Stimulated activated CD4-positive, alpha-beta T cell treated with anti-CD3 and anti-CD28 coated beads, Interleukin-4, amount 100 ng/mL, for 4 hours (primary cell): ENCODE results near the gene KCNK5.

Experiments
- DNase-seq, 2 experiments: peaks; one replicate each; pipeline ENCODE4 v3.0.0-alpha.2; 2020

Gene KCNK5

DNA sequence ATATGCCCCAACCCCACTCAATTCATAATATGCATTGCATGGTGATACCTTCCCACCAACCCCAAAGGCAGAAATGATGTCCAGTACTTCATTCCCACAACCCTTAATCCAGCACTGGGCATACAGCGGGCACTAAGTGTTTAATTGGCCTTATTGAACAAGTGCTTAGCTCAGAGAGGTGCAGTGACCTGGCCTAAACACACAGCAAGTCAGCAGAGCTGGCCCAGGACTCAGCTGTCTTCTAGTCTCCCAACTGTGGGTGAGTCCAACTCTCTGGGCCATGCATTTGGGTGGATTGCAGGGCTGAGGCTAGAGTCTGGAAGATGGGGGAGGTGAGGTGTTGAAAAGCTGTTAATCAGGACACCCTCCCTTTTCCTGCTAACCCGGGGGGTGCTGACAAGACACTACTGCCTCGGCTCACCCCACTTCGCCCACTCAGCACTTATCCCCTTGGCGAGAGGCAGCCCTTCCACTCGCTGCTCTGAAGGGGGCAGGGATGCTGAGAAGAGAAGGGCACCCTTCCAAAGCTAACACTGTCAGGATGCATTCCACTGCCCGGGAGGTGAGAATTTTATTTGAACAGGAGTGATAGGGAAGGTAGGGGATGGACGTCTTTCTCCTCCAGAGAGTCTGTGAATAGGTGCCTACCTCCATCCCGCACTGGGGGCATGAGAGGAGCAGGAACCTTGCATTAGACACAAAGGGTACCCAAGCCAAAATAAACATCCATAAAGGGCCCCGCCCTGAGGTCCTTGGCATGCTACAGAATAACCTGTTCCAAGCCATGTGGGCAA, 14.2 kb downstream of the KCNK5 start:
- DNase-seq, result no peak

DNA sequence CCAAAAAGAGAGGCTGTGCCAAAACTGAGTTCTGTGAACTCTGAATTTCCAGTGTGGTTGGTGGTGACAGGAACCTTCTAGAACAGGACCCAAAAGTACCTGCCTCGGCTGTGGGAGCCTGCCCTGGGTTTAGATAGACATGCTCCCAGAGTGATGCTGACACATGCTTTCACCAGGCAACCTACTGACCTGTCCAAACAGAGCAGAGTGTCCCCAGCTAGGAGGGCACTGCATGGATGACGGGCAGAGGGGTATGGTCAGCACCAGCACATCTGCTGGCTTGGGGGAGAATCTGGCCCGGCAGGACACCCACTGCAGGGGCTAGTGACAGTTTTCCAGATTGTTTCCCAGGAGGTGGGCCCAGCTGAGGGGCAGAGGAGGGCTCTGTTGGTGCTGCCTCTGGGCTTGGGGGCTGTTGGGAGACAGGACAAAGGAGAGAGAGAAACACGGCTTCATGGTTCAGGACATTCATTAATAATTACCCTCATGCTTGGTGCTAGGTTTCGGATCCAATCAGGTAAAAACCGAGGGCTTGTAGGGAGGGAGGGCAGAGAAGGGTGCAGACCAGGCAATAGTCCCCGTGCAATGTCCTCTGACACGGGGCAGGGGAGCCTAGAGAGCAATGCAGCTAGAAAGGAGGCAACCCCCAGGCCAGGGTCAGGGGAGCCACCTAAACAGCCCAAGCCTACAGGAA, 15.0 kb downstream of the KCNK5 start:
- no peak for DNase-seq

DNA sequence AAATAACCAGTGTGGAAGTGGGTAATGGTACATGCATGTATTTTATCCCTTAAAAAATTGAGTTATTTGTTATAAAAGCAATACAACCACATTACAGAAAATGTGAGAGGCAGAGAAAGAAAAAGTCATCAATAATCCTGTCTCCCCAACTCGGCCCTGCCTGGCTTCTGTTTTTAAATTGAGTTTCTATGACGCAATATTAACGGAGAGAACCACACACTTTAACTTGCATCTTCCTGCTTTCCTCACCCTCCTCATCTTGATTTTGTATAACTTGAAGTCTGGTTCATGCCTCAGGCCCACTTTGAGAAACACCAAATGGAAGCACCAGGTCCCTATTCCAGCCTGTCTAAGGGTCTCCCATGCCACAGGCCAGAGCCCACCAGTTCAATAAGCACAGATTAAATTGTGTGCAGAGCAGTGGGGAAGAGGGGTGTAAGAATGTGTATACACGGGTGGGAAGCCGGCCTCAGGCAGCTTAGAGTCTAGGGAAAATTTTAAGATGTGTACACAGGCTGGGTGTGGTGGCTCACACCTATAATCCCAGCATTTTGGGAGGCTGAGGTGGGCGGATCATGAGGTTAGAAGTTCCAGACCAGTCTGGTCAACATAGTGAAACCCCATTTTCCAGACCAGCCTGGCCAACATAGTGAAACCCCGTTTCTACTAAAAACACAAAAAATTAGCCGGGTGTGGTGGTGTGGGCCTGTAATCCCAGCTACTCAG, 15.9 kb downstream of the KCNK5 start:
- DNase-seq, result no peak

DNA sequence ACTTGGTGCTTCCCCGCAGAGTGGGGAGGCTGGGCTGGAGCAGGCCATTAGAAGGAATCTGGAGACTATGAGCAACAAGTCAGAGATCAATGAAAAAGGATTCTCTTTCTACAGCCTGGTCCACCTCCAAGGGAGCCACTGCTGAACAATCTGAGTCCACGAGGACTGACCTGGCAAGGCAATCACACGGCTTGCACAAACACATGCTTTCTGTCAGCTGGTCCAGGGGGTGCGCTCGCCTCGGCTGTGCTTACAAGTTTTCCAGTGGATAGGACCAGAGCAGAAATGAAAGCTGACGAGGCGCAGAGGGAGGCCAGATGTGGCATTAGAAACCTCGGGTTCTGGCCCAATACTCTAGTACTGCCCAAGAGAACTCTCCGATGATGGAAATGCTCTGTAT, 18.1 kb downstream of the KCNK5 start:
- DNase-seq, result no peak

DNA sequence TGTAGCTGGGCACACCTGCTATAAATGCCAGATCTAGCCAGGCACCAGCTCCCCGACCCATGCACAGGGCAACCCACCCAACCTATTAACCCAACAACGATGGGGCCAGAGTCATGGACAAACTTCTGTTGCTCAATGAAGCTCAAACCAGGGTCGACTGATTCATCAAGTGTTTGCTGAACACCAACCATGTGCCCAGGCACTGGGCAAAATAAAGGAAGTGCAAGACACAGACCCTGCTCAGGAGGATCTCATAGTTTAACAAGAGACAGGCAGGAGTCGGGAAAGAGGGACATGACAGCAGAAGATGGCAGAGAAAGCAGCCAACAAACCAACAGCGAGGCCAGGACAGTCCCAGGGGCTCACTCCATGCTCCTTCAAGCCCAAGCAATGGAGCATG, 18.8 kb downstream of the KCNK5 start:
- no peak for DNase-seq

DNA sequence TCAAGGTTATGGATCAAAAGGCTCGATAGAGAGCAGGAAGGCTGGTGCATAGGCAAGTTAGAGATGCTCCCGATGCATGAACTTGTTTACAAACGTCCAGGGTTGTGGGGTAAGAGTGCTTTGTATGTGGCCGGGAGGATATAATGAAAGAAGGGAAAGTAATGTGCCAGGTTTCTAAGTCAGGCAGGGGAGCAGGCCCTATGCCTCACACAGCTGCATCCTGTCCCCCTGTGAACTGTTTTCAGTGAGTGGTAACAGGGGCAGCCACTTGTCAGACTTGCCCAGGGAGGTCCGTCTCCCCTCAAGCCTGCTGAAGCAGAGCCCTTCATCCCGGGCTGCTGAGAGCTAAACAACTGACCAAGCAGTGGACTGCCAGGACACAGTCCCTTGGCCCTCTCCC, 19.4 kb downstream of the KCNK5 start:
- no peak for DNase-seq

DNA sequence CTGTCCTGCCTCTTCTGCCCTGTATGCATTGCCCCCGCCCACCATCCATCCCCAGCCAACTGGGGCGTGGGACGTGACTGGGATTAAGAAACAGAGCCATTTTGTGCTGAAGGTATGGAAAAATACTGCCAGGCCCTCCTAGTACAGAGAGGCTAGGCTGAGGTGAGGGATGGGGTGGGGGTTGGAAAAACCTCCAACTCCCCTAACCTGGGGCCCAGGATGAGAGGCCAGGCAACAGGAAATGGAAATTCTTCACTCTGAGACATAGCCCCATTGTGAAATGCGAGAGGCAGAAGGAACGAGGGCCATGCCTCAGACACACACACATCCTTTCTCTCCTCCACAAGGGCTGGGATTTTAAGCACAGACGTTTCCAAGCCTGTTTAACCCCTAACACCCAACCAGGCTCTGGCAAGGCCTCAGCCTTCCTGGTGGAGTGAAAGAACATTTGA, 19.9 kb downstream of the KCNK5 start:
- DNase-seq, result no peak

DNA sequence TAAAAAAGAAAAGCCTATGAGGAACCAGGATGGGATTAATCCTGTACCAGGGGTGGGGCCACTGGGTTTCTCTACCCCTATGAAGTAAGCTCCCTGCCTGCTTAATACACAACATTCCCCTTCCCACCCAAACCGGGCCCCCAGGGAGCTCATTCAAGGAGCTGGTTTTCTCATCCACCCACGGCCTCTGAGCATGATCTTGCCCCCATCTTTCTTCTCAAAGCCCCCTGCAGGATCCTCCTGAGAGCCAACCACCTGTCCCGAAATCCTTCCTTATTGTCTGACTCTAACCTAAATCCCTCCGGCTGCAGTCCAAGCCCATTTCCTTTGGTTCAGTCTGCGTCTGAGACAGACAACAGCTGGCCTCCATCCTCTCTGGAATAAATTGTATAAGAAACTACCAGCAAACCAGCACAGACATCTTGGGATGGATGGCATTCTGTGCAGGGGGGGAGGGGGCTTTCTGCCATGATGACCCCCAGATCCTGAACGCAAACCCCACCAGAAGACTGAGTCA, 21.0 kb downstream of the KCNK5 start:
- DNase-seq, result no peak

DNA sequence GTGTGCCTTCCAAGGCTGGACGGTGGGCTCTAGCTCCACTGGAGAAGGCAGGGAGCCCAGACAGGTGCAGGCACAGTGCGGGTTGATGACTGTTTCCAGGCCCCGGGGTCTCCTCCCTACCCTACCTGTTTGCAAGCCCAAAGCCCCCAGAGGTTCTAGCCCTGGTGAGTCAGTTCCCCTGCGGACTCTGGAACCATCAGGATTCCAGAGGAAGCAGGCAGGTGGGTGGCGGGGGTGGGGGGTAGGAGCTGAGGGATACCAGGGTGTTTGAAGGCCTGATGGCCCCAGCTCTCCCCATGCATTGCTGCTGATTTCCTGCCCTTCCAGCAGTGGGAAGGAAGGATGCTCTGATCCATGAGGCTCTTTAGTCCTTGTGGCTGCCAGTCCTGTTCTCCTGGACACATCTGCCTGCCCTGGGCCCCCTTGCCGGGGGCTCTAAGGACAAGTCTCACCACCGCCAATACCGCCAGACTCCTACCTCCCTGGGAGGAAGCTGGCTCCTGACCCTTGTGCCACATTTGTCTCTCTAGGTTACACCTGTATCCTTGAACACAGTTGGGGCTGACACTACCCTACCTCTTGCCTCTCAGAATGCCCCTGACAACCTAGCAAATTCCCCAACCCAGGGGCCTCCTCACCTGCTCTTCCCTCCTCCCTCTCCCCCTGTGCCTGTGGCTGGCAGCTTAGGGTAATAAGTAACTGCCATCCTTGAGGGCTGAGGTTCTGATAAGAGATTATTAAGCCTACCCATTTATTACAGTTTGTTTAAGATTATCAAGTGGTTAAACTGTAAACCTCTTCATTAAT, 21.7 kb downstream of the KCNK5 start:
- no peak for DNase-seq

DNA sequence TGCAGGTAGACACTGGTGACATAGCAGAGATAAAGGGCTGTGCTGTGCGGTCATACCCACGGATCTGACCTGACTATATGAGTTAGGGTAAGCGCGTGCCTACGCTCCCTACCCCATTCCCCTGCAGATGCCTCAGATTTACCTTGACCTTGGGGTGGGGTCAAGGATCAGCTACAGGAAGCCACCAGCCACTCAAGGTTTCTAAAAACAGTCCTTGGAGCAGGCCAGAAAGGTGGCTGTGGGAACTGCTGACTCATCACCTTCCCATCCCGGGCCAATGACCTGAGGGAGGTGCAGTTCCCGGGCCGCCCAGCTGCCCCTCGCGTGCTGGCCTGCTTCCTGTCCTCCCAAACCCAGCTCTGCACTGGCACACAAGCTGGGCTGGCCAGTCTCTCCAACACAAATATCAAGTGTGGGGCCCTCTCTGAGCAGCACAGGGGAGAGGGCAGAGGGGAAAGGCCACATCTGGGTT, 23.0 kb downstream of the KCNK5 start:
- DNase-seq, result no peak

DNA sequence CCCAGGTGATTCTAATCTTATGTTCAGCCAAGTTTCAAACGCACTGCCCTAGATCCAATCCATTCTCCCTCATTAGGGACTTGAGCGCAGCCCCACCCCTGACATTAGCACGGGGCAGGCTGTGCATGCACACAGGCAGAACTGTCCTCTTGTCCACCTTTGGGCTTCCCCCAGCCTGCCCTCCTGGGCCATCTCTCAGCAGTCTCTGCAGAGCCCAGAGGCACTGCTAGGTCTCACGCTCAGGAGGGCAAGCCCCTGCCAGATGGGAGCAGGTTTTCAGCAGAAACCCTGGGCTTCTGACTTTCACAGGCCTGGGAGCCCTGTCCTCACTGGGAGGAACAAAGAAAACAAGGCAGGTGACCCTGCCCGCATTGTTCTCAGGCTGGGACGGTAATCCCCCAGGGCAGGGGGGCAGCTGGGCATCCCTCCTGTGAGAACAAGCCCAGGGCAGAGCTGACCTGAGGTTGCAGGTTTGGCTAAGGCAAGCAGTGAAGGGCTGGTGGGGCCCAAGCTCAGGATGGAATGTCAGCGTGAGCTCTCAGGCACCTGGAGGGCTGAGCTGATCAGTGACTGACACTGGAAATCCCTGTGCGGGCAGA, 24.5 kb downstream of the KCNK5 start:
- DNase-seq, result no peak

DNA sequence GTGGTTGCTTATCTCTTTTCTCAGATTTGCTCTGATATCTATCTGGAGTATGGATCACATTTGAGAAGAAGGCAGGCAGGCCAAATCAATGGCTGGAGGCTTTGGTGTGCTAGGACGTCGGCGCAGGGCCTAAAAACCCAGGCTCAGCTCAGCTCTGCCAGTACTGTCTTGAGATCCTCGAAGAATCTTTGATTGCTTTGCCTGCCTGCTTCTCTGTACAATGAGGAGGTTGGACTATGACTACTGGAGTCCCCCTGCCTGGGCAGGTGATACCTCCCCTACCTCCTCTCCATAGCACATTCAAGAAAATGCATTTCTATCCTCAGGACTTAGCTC, 25.1 kb downstream of the KCNK5 start:
- DNase-seq, result no peak

DNA sequence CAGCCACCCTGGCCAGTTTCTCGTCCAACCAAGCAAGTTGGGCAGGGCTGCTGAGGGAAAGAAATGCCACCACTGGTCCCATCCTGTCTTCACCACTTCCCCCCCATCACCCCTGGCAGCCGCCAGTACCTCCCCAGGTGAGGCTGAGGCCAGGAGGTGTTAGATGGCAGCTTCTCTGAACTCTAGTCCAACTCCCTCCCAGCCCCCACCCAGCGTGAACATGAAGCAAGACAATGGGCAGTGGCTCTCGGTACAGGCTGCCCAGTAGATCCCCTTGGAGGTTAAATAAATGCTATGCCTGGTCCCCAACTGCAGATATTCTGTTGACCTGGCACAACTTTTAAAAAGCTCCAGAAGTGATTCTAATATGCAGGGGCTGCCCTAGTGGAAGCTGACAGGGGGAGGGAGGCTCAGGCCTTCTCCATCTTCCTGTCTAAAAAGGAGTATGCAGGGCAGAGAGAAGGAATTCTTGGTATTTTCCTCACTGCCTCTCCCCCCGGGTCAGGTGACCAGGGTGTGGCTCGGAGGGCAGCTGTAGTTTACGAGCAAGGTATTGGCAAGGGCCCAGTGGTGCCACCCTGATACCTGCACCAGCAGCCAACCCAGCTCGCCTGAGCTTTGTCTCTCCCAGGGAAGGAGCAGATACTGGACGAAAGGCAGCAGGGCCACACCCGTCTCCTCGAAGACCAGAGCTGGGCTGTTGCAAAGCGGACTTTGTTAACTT, 25.7 kb downstream of the KCNK5 start:
- DNase-seq, result no peak

DNA sequence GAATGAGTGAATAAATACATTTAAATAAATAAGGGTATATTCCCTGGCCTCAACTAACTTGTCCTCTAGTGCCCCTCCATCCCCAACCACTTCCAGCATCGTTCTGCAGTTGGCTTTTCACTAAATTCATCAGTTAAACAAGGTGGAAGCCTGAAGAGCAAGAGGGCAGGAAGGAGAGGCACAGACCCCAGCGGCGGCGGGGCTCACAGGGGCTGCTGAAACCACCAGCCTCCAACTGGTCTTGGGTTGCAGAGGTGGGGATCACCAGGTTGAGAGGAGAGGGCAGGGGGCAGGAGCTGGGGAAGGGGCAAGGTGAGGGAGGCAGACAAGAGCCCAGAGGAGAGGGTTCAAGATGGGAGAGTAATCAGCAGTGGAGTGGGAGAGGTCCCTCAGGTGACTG, 27.1 kb downstream of the KCNK5 start:
- DNase-seq, result no peak

DNA sequence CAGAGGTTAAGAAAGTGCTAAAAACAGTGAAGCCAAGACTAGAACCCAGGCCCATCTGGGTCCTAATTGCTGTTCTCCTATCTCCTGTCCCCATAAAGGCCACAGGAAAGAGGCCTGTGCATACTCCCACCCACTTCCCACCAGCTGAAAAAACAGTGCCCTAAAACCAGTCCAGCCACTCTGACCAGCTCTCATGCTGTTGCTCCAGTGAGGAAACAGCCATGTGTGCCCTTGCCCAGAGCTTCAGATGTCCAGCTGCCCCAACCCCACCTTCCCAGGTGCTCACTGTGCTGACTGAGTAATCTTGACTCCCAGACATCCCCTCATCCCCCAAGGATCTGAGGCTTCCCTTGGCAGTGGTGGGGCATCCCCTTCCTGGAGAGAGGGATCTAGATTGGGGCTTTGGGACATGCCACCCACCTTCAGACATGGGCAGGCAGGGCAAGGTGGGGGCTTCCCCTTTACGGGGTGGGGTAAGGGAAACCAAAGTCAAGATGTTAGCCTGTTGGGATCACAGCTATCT, 28.7 kb downstream of the KCNK5 start:
- no peak for DNase-seq

DNA sequence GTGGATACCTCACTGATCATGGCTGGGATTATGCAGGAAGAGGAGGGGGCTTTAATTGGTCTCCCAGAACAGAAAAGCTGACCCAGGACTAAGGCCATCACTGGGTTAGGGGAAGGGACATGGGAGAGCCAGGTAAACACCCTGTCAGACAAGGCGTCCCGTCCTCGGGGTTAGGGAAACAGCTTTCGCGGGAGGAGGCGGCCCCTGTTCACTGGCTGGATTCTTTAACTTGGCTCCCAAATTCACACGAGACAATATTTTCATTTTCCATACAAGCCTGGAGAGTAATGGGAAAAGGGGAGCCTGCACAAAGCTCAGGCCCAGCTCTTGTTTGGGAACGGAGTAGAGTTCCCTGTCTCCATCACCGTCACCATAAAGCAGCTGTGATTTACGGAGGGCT, 29.3 kb downstream of the KCNK5 start:
- no peak for DNase-seq

DNA sequence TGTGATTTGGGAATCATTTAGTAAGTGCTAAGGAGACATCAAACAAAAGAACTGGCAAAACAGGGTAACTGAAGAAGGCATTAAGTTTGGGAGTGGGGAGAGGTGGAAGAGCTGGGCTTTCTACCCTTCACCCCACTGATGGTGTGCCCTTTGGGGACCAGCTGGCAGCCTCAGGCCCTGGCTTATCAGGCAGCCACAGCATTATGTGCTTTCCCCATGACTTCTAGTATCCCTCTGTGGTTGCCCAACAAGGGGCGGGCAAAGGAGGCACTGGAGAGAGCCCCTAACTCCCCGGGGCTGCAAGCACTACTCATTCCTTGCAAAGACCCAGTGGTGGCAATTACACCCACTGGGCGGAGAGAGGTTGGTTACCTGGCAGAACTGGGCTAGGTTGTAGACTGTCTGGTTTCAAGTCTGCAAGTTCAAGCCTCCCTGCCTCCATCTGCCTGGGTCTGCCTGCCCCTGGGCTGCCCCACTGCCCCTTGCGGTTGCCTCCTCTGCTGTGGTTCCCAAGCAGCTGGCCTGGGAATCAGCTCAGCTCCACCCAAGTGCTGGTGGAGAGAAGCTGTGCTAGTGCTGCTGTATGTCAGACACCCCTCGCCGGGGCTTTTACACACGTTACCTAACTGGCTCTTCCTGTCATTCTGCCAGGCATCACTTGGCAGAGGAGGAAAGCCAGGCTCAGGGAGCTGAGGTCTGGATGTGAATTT, 29.9 kb downstream of the KCNK5 start:
- no peak for DNase-seq

DNA sequence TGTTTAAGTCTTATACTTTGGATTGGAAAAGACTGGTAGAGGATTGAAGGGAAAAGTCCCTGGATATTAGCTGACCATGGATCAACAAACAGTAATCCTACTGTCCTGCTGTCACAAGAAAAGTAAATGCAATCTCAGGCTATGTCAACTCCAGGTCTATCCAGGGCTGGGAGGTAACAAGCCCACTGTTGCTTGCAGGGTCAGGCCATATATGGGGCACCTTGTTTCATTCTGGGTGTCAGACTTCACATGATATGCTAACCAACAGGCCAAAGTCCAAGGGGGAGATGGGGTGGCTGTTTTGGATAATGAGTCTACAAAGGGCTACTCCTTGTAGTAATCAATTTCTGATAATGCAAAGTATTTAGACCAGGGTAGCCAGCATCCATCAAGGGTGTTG, 30.7 kb downstream of the KCNK5 start:
- no peak for DNase-seq

DNA sequence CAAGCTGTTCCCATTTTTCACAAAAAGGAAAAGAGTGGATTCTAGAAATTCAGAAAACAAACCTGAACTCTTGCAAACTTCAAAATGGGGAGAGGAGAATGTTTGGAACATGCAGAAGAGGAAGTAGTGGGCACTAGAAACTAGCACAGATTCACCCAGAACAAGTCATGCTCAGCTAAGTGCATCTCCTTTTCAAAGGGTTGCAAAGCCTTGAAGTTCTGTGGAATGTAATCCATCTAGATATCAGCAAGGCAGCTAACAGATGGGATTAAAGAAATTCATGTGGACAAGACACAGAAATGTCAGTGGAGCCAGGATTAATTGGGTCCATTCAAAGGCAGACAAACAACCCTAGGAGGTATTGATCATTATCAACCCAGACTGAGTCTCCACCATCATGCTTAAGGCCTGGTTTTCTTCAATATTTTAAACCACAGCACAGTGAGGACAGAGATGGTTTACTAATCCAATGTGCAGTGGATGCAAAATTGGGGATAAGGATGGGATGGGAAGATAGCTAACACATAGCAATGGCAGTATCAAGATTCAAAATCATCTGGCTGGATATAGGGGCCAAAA, 31.3 kb downstream of the KCNK5 start:
- no peak for DNase-seq

DNA sequence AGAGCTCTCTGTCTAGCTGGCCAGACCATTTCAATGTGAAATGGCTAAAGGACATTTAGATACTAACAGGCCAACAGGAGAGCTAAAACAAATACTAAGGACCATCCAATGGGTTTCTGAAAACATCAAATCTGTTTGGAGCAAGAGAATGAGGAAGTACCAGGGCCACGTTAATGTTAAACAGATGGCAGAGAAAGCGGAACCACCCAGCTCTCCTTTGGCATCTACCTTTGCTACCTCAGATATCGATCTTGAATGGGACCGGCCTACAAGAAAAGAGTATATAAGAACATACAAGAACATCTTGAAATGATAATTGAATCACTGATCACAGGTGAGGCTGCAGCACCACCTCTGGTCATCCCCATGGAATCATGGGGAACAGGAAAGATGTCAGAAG, 31.8 kb downstream of the KCNK5 start:
- DNase-seq, result no peak
